Fibroblast of lung (primary cell): ENCODE measurements around the gene SELP. TPM values are rescaled to one million over a fixed set of nuclear protein-coding genes. Genes with fewer than 3 reads are reported as not detected.
A peak's percentile ranks its signal among the peaks of the same experiment; 100 is the strongest.

Experiments used
- DNase-seq, 2 donors: peaks; one replicate each; pipeline versions ENCODE4 v3.0.0 to v3.0.0-alpha.2; 2010; ENCODE audit warnings: low read depth in 2 of 2
- H2AFZ ChIP-seq: 2 replicates; pipeline ENCODE4 v1.5.1; 2012; ENCODE audit warnings: low read length, control low read depth, inconsistent platforms
- H3K27ac ChIP-seq: 2 replicates; pipeline ENCODE4 v1.5.1; 2011; ENCODE audit warnings: low read length, control low read depth; ENCODE audit not compliant: insufficient read depth
- H3K27me3 ChIP-seq: 2 replicates; pipeline ENCODE4 v1.5.1; 2011; ENCODE audit warnings: mild to moderate bottlenecking, low read length; ENCODE audit not compliant: control insufficient read depth, insufficient read depth
- H3K36me3 ChIP-seq: 2 replicates; pipeline ENCODE4 v1.5.1; 2011; ENCODE audit warnings: low read length; ENCODE audit not compliant: control insufficient read depth, insufficient read depth
- H3K4me1 ChIP-seq: 2 replicates; pipeline ENCODE4 v1.5.1; 2011; ENCODE audit warnings: low read length; ENCODE audit not compliant: control insufficient read depth, insufficient read depth; ENCODE audit errors: extremely low read depth
- H3K4me2 ChIP-seq: 2 replicates; pipeline ENCODE4 v1.5.1; 2011; ENCODE audit warnings: low read length, control low read depth; ENCODE audit not compliant: insufficient read depth; ENCODE audit errors: extremely low read depth
- H3K4me3 ChIP-seq, 4 experiments: fragments of 200-600 bp in 1 of 4; sonication (generic) in 1 of 4; replicated peaks in 1 of 4; 2 replicates each; pipeline ENCODE4 v1.5.1; 2011 to 2016; ENCODE audit warnings: low read length in 4 of 4, low read depth in 3 of 4, mild to moderate bottlenecking in 3 of 4, control low read depth in 2 of 4, inconsistent platforms in 1 of 4, mixed read lengths in 1 of 4; ENCODE audit not compliant: insufficient read depth in 1 of 4; ENCODE audit errors: control extremely low read depth in 1 of 4
- H3K79me2 ChIP-seq: 2 replicates; pipeline ENCODE4 v1.5.1; 2012; ENCODE audit warnings: mild to moderate bottlenecking, low read length, inconsistent platforms; ENCODE audit not compliant: control insufficient read depth, insufficient read depth
- H3K9ac ChIP-seq: 2 replicates; pipeline ENCODE4 v1.5.1; 2011; ENCODE audit warnings: mild to moderate bottlenecking, low read length, control low read depth; ENCODE audit not compliant: insufficient read depth
- H3K9me3 ChIP-seq: 2 replicates; pipeline ENCODE4 v1.5.1; 2012; ENCODE audit warnings: low read depth, low read length; ENCODE audit not compliant: control insufficient read depth, insufficient read depth
- H4K20me1 ChIP-seq: 2 replicates; pipeline ENCODE4 v1.5.1; 2011; ENCODE audit warnings: low read length; ENCODE audit not compliant: control insufficient read depth, insufficient read depth; ENCODE audit errors: extremely low read depth
- EZH2 ChIP-seq: IDR thresholded peaks from 2 replicates; pipeline ENCODE4 v1.5.1; 2012; ENCODE audit warnings: low read length, control low read depth, mild to moderate bottlenecking; ENCODE audit errors: missing control alignments
- polyA plus RNA-seq, 2 donors: library from polyadenylated mRNA; depleted of rRNA in 1 of 2; stranded (reverse) in 1 of 2; unstranded in 1 of 2; fragments of >200 nt; gene quantifications; 2 replicates each; pipeline ENCODE4 v1.2.1, GENCODE V29; 2011 to 2012; ENCODE audit warnings: missing spikeins in 1 of 2
- total RNA-seq: library from RNA; depleted of rRNA; stranded (reverse); fragments of >200 nt; gene quantifications from 2 replicates; pipeline ENCODE4 v1.2.1, GENCODE V29; 2014
- TF ChIP-seq, protein P1 (sequence below), 2 donors: IDR thresholded peaks in 1 of 2; conservative IDR thresholded peaks in 1 of 2; 1 replicate in 1 of 2; 2 replicates in 1 of 2; pipeline ENCODE4 v1.5.1; 2011 to 2012; ENCODE audit warnings: low read length in 2 of 2, control low read depth in 1 of 2, inconsistent platforms in 1 of 2, low read depth in 1 of 2, mild to moderate bottlenecking in 1 of 2

SELP gene
- total and polyA plus RNA-seq, 2 donors (not counting 1 experiment from before 2014, with no cell fraction given), result not detected

DNA sequence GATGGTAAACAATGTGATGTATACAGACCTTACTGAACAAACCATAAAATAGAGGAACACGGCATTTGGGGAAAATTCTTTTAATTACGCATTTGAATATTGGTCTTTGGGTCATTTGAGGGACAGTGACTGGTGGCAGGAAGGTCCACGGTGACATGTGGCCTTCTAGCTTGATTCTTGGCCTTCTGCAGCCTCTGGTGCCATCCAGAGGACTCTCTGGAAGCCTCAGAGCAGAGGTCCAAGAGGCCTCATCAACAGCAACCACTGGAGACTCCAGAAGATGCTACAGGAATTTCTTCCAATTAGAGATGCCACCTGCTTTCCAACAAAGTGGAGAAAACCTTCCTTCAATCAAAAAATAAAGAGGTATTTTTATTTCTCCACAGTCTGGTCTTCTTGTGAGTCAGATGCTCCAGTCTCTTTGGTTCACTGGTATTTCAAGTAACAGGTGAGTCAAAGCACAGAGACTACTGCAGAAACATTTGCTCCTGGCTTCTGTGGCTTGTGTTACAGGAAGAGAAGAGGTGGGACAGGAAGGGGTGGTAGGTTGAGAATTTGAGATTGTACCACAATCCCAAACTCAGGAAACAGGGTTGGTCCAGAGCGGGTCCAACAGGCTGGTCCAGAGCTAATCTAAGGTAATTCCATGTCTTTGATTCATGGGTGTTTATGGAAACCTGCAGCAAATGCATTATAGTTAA is 41.0 kb downstream of the SELP start:
- H3K9me3 ChIP-seq, result no peaks in the 10 kb centered on the region
- no peaks in the 10 kb centered on the region for H3K27me3 ChIP-seq
- H3K4me3 ChIP-seq, result no peak overlapping the region
- no peak for DNase-seq
- H3K79me2 ChIP-seq, result no peaks in the 10 kb centered on the region
- H3K4me2 ChIP-seq, result no peak overlapping the region
- H3K9ac ChIP-seq, result no peak overlapping the region
- H3K4me1 ChIP-seq, result no peaks in the 10 kb centered on the region
- no peak for TF ChIP-seq EZH2
- TF ChIP-seq, protein P1, sequence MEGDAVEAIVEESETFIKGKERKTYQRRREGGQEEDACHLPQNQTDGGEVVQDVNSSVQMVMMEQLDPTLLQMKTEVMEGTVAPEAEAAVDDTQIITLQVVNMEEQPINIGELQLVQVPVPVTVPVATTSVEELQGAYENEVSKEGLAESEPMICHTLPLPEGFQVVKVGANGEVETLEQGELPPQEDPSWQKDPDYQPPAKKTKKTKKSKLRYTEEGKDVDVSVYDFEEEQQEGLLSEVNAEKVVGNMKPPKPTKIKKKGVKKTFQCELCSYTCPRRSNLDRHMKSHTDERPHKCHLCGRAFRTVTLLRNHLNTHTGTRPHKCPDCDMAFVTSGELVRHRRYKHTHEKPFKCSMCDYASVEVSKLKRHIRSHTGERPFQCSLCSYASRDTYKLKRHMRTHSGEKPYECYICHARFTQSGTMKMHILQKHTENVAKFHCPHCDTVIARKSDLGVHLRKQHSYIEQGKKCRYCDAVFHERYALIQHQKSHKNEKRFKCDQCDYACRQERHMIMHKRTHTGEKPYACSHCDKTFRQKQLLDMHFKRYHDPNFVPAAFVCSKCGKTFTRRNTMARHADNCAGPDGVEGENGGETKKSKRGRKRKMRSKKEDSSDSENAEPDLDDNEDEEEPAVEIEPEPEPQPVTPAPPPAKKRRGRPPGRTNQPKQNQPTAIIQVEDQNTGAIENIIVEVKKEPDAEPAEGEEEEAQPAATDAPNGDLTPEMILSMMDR (conservative IDR thresholded peaks at IDR 0.05 in 1 of 2, IDR thresholded peaks at IDR 0.05 in 1 of 2; ENCODE audit: low read depth in 1 of 2, low read length in 2 of 2), result no peak
- H3K27ac ChIP-seq, result no peak overlapping the region
- no peaks in the 10 kb centered on the region for H3K36me3 ChIP-seq
- H2AFZ ChIP-seq, result no peak overlapping the region
- H4K20me1 ChIP-seq, result no peaks in the 10 kb centered on the region

DNA sequence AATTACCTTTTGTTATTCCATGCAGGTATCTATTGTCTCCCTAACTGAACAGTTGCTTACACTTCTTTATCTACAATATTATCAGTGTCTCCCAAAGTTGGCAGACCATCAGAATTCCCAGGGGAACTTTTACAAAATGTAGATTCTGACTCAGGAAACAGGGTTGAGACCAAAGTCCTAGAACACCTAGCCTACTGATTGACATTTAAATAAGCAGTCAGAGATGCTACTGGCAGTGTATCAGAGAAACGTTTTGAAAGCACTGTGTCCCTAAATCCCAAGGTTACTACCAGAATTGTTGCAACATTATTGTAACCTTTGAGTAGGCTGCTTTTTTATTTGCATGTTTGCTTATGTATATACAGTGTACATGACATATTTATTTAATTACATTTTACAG is 41.8 kb downstream of the SELP start:
- Histone ChIP-seq H3K27ac (no peak overlapping the region), H3K27me3 (no peaks in the 10 kb centered on the region), H3K36me3 (no peaks in the 10 kb centered on the region), H2AFZ (no peak overlapping the region), H4K20me1 (no peaks in the 10 kb centered on the region), H3K4me2 (no peak overlapping the region), H3K79me2 (no peaks in the 10 kb centered on the region), H3K9me3 (no peaks in the 10 kb centered on the region), H3K9ac (no peak overlapping the region), H3K4me3 (no peak overlapping the region), H3K4me1 (no peaks in the 10 kb centered on the region)
- TF ChIP-seq, protein P1 (conservative IDR thresholded peaks at IDR 0.05 in 1 of 2, IDR thresholded peaks at IDR 0.05 in 1 of 2; ENCODE audit: low read depth in 1 of 2, low read length in 2 of 2), result no peak
- no peak for TF ChIP-seq EZH2
- DNase-seq, result no peak

DNA sequence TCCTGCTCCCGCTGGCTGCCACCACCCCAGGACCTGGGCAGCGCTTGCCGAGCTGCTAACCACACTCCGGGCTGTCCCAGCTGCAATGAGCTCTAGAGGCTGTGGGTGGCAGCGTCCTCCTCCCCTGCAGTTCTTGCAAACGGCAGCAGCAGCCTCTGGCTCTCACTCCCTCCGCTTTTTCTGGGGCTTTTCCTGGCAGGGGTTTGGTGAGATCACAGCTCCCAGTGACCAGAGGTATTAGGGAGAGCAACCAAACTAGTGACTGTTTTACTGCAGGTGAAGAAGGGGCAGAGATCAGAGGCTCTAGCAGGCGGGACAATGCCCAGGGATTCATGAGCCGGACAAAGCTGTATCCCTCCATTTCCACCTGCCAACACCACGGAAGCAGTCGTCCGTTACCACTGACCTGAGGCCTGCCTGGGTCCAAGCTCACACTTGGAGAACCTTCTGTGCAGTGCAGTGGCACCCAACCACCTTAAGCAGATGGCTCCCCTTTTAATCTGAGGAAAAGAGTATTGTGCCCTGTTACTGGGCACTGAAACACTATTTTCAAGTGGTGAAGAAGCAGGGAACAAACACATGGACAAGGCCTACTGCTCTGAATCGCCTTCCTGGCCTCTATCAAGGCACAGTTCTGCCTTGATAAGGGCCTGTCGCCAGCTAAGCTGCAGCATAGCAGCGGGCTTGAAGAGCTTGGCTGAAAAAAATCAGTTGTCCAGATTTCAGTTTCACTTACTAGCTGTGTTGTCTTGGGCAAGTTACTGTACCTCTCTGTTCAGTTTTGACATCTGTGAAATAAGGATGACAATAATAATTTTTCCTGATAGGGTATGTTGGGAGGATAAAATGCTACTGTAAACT is 43.3 kb downstream of the SELP start, which contains the start of gene F5:
F5 (minus strand) TSS at position 87 of the 861 bp plus-strand sequence. CDS start 95 bp downstream, outside the sequence.
- Histone ChIP-seq H3K36me3 (no peaks in the 10 kb centered on the region), H3K79me2 (no peaks in the 10 kb centered on the region), H3K27me3 (no peaks in the 10 kb centered on the region), H3K27ac (no peak within 1 kb of the TSS), H3K9ac (no peak within 1 kb of the TSS), H3K4me3 (no peak within 1 kb of the TSS), H2AFZ (no peak within 1 kb of the TSS), H3K4me1 (no peaks in the 10 kb centered on the region), H3K4me2 (peak within 1 kb of the TSS; percentile 29), H4K20me1 (no peaks in the 10 kb centered on the region), H3K9me3 (no peaks in the 10 kb centered on the region)
- DNase-seq, result peak; percentile 50 to 53
- no peak for TF ChIP-seq EZH2
- TF ChIP-seq, protein P1 (conservative IDR thresholded peaks at IDR 0.05 in 1 of 2, IDR thresholded peaks at IDR 0.05 in 1 of 2; ENCODE audit: low read depth in 1 of 2, low read length in 2 of 2), result peak; percentile 44 to 57
